ENCODE data around the gene EPM2A. TPM values are rescaled to one million over a fixed set of nuclear protein-coding genes. Genes with fewer than 3 reads are reported as not detected.
"Not testable (repeated sequence)": the region's sequence is repeated elsewhere in the genome, so short reads cannot be mapped to it uniquely, and the experiment has no call there.

The EPM2A gene
- 1 to 10 TPM; 1.7 to 7.9 (median 5.4) TPM for polyA plus RNA-seq

- 0 to 1% (median 0%) methylated on average over 64 to 69 of the region's 69 CpGs for WGBS, 3 donors
- H3K27ac ChIP-seq (ENCODE audit: low read depth, low read length) = peak within 1 kb of the TSS; percentile 96
Observed at GRCh38 chr6:145735356-145736165, at the start of gene EPM2A. EPM2A (minus strand) TSS chr6:145735520; CDS start chr6:145735498, 22 bp downstream.

- no peak overlapping the region for H3K27ac ChIP-seq (ENCODE audit: low read depth, low read length)
- 80 to 100% (median 86%) methylated on average over 1 of the region's 1 CpG for WGBS, 3 donors
Observed at GRCh38 chr6:145784683-145785082, 49.4 kb upstream of the EPM2A start.

GRCh38 chr6:145783796-145784195 lies 48.5 kb upstream of the EPM2A start:
- WGBS, 3 donors = 77 to 85% (median 79%) methylated on average over 5 of the region's 5 CpGs
- H3K27ac ChIP-seq (ENCODE audit: low read depth, low read length) = no peak overlapping the region

GRCh38 chr6:145772846-145773245 lies 37.5 kb upstream of the EPM2A start:
- no peak overlapping the region for H3K27ac ChIP-seq (ENCODE audit: low read depth, low read length)
- WGBS, 3 donors = 27 to 85% (median 85%) methylated on average over 1 of the region's 1 CpG

- H3K27ac ChIP-seq (ENCODE audit: low read depth, low read length) = no peak overlapping the region
Observed at GRCh38 chr6:145765449-145765848, 30.1 kb upstream of the EPM2A start.

GRCh38 chr6:145763742-145764141 lies 28.4 kb upstream of the EPM2A start:
- H3K27ac ChIP-seq (ENCODE audit: low read depth, low read length) = no peak overlapping the region

- no peak overlapping the region for H3K27ac ChIP-seq (ENCODE audit: low read depth, low read length)
Observed at GRCh38 chr6:145761584-145761983, 26.3 kb upstream of the EPM2A start.

- 81 to 89% (median 83%) methylated on average over 4 of the region's 4 CpGs for WGBS, 3 donors
- H3K27ac ChIP-seq (ENCODE audit: low read depth, low read length) = no peak overlapping the region
Observed at GRCh38 chr6:145758113-145758512, 22.8 kb upstream of the EPM2A start.

- H3K27ac ChIP-seq (ENCODE audit: low read depth, low read length) = no peak overlapping the region
- 40 to 57% (median 42%) methylated on average over 1 of the region's 1 CpG for WGBS, 3 donors
Observed at GRCh38 chr6:145756170-145756662, 20.9 kb upstream of the EPM2A start.

- no peak overlapping the region for H3K27ac ChIP-seq (ENCODE audit: low read depth, low read length)
Observed at GRCh38 chr6:145755682-145756081, 20.4 kb upstream of the EPM2A start.

- WGBS, 3 donors = 42 to 64% (median 53%) methylated on average over 2 of the region's 2 CpGs
- H3K27ac ChIP-seq (ENCODE audit: low read depth, low read length) = no peak overlapping the region
Observed at GRCh38 chr6:145752638-145753037, 17.3 kb upstream of the EPM2A start.

GRCh38 chr6:145749632-145750031 lies 14.3 kb upstream of the EPM2A start:
- 44 to 71% (median 53%) methylated on average over 1 of the region's 1 CpG for WGBS, 3 donors
- no peak overlapping the region for H3K27ac ChIP-seq (ENCODE audit: low read depth, low read length)

- no peak overlapping the region for H3K27ac ChIP-seq (ENCODE audit: low read depth, low read length)
- WGBS, 3 donors = 84 to 97% (median 93%) methylated on average over 1 of the region's 1 CpG
Observed at GRCh38 chr6:145745861-145746260, 10.5 kb upstream of the EPM2A start.

- H3K27ac ChIP-seq (ENCODE audit: low read depth, low read length) = no peak overlapping the region
- whole genome bisulfite sequencing, 3 donors = 77 to 92% (median 91%) methylated on average over 2 of the region's 2 CpGs
Observed at GRCh38 chr6:145744619-145745018, 9.3 kb upstream of the EPM2A start.

- WGBS, 3 donors = 69 to 94% (median 76%) methylated on average over 2 of the region's 2 CpGs
- no peak overlapping the region for H3K27ac ChIP-seq (ENCODE audit: low read depth, low read length)
Observed at GRCh38 chr6:145743332-145743731, 8.0 kb upstream of the EPM2A start.

GRCh38 chr6:145742472-145742871 lies 7.2 kb upstream of the EPM2A start:
- 80 to 93% (median 86%) methylated on average over 6 of the region's 6 CpGs for WGBS, 3 donors
- not testable (repeated sequence) for H3K27ac ChIP-seq (ENCODE audit: low read depth, low read length)

- WGBS, 3 donors = 90 to 94% (median 92%) methylated on average over 5 of the region's 5 CpGs
- H3K27ac ChIP-seq (ENCODE audit: low read depth, low read length) = not testable (repeated sequence)
Observed at GRCh38 chr6:145739685-145740084, 4.4 kb upstream of the EPM2A start.

- H3K27ac ChIP-seq (ENCODE audit: low read depth, low read length) = no peak overlapping the region
Observed at GRCh38 chr6:145738265-145738664, 2.9 kb upstream of the EPM2A start.

GRCh38 chr6:145736661-145737144 lies 1.4 kb upstream of the EPM2A start:
- H3K27ac ChIP-seq (ENCODE audit: low read depth, low read length) = no peak overlapping the region
- WGBS, 3 donors = 26 to 50% (median 48%) methylated on average over 7 of the region's 7 CpGs
